HG03139 (cell line): ENCODE measurements around the gene BRAF.
"Not testable (repeated sequence)": the region's sequence is repeated elsewhere in the genome, so short reads cannot be mapped to it uniquely, and the experiment has no call there.

ENCODE experiments used
- ATAC-seq: cut with Tn5 transposase; IDR thresholded peaks from one replicate; pipeline ENCODE4 v1.9.1; 2021; ENCODE audit not compliant: unreplicated experiment

Gene BRAF

GRCh38 chr7:140774371-140774770 lies 150.4 kb downstream of the BRAF start:
- no peak for ATAC-seq

DNA sequence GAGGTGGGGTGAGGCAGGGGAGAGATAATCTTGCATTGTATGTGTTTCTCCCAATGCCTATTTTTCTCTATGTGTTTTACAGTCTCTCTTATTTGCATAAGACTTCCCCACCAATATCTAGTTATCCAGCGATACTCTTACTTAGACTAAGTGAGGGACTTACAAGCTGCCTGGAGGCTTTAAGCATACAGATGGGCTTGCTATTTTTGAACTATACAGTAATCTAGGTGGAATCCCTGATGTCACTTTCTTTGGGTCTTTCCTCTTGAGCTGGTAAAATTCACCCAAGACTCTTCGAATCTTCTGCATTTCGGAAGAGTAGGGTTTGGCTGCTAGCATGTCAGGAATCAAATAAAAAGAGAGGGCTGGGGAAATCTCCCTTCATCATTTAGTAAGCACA lies 151.6 kb downstream of the BRAF start:
- no peak for ATAC-seq

- ATAC-seq, result no peak
Observed at GRCh38 chr7:140771826-140772225, 152.9 kb downstream of the BRAF start.

- no peak for ATAC-seq
Observed at GRCh38 chr7:140769852-140770251, 154.9 kb downstream of the BRAF start.

GRCh38 chr7:140767418-140767817 lies 157.3 kb downstream of the BRAF start:
- ATAC-seq, result no peak

DNA sequence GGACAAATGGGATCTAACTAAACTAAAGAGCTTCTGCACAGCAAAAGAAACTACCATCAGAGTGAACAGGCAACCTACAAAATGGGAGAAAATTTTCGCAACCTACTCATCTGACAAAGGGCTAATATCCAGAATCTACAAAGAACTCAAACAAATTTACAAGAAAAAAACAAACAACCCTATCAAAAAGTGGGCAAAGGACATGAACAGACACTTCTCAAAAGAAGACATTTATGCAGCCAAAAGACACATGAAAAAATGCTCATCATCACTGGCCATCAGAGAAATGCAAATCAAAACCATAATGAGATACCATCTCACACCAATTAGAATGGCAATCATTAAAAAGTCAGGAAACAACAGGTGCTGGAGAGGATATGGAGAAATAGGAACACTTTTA lies 159.3 kb downstream of the BRAF start:
- ATAC-seq, result not testable (repeated sequence)

- ATAC-seq, result not testable (repeated sequence)
Observed at GRCh38 chr7:140763166-140763565, 161.6 kb downstream of the BRAF start.

GRCh38 chr7:140761375-140761774 lies 163.4 kb downstream of the BRAF start:
- not testable (repeated sequence) for ATAC-seq

- ATAC-seq, result no peak
Observed at GRCh38 chr7:140754506-140754905, 170.2 kb downstream of the BRAF start.

GRCh38 chr7:140752533-140752932 lies 172.2 kb downstream of the BRAF start:
- no peak for ATAC-seq

GRCh38 chr7:140746751-140747150 lies 178.0 kb downstream of the BRAF start:
- no peak for ATAC-seq

DNA sequence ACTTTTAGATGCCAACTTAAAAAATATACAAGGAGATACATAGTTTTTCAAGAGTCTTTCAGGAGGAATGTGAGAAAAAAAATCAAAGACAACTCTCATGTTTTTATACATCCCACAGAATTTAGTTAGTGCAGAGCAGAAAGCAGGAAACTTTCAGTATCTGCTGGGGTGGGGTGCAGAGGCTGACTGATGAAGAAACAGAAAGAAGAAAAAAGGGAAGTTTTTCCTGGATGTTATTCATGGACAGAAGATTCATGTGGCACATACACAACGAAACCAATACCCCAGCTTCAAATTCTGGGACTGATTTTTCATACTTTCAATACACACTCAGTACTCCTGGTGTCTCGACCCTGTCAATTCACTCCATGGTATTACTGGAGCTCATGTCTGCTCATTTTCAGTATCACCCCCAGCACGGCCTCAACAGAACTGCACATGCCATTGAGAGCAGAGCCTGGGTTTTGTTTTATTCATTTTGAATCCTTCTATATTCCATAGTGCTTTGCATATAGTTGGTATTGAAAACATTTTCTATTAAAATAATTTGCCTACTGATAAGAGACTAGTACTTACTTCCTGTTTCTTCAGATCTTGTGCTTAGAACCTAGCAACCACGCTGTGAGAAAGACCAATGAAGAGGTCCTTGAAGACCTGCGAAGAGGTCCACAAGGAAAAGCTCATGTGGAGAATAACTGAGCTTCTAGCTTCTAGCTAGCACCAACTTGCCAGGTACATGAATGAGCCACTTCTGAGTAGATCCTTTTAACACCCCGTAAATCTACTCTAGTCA lies 179.3 kb downstream of the BRAF start:
- ATAC-seq, result no peak

DNA sequence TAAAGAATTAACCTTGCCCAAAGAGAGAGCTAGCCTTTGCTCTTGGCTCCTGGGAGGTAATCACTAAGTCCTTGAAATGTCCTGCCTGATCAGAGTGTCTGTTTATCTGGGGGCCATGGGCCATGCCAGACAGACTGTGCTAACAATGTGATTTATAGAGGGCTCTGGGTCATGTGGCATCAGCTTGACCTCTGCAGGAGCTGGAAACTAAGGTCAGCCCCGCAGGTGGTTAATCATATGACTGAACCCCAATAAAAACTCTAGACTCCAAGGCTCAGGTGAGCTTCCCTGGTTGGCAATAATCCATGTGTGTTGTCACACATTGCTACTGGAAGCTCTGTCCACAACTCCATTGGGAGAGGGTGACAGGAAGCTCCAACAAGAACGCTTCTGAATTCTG lies 180.7 kb downstream of the BRAF start:
- no peak for ATAC-seq

- not testable (repeated sequence) for ATAC-seq
Observed at GRCh38 chr7:140743255-140743654, 181.5 kb downstream of the BRAF start.

DNA sequence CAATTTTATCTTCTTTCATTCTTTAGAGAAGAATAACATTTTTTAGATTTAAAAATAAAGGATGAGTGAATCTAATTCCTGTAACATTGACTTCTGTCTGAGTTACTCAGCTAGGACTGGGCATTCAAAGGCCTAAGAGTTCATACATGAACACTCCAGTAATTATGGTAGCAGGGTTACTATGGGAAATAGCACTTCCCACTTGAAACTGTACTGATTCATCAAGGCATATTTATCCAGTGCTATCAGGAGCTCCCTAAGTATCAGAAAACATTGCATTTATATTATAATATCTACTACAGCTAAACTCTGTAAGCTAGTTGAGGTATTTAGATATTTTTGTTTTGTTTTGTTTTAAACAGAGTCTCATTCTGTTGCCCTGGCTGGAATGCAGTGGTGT lies 186.4 kb downstream of the BRAF start:
- ATAC-seq, result no peak

DNA sequence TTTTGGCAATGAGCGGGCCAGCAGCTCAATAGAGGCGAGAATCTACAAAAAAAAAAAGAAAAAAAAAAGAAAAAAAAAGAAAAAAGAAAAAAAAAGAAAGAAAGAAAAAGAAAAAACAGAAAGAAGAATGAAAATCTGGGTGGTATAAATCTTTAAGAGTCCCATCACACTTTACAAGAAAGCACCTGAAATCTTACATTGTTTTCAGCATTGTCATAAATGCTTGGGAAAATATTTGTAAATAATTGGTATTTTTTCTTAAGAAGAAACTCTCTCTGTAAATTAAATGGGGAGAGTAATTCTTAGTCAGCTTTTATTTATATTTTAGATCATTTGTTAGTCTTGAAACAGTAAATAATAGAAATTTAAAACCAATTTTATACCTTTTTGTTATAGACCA lies 190.0 kb downstream of the BRAF start:
- ATAC-seq, result no peak

DNA sequence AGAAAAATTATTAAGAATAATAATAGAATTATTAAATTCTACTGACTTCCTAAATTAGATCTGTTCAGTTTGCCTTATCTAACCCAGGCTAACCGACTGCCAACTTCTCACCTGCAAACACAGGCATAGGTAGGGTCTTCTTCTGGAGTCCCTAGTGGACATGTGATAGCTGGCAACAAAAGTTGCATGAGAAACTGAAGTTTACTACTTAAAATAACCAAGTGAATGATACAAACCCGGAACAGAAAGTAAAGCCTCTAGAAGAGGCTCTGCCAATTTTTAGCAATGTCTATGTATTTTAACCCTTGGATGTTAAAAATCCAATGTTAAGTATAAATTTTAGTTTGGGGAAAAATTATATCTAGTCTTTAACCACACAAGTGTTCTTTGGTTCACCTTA lies 190.6 kb downstream of the BRAF start:
- no peak for ATAC-seq

GRCh38 chr7:140732416-140732815 lies 192.3 kb downstream of the BRAF start:
- ATAC-seq, result no peak

- ATAC-seq, result no peak
Observed at GRCh38 chr7:140726281-140726680, 198.4 kb downstream of the BRAF start.

- ATAC-seq, result no peak
Observed at GRCh38 chr7:140724706-140725105, 200.0 kb downstream of the BRAF start.

- ATAC-seq, result no peak
Observed at GRCh38 chr7:140723574-140723973, 201.2 kb downstream of the BRAF start.

GRCh38 chr7:140723006-140723405 lies 201.7 kb downstream of the BRAF start:
- no peak for ATAC-seq

DNA sequence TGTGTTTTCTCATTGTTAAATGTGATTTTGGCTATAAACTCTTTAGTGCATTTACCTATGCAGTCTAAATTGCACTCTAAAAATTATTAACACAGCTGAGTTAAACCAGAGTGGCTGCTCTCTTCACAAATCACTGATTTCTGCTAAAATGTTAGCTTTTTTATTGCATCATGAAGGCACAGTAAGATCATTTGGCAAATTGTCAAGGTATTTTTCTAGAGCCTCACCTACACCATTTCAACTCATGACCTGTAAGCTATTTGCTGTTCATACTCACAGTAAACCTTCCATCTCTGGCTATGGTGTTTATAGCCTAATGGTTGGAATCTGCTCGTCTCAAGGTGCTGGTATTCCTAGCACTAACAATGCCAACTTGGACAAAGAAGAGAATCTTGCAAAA lies 202.5 kb downstream of the BRAF start:
- no peak for ATAC-seq
